SU-DHL-6 (cell line): ENCODE data around the gene OLFM1.

ENCODE experiments used
- H2AFZ ChIP-seq: fragments of 200-600 bp; sonication (generic); 2 replicates; pipeline ENCODE4 v1.6.1; 2014; ENCODE audit warnings: low read depth, mild to moderate bottlenecking, moderate library complexity, mixed read lengths, antibody characterized with exemption, low read length; ENCODE audit not compliant: severe bottlenecking
- H3F3A ChIP-seq: fragments of 200-600 bp; shearing (Covaris generic); 2 replicates; pipeline ENCODE4 v1.6.0; 2016; ENCODE audit warnings: antibody characterized with exemption, mild to moderate bottlenecking; ENCODE audit not compliant: insufficient read depth
- H3K27ac ChIP-seq: fragments of 200-600 bp; sonication (generic); 2 replicates; pipeline ENCODE4 v1.5.1; 2016; ENCODE audit warnings: low read depth, mild to moderate bottlenecking, low read length, moderate library complexity, mixed read lengths
- H3K27me3 ChIP-seq: fragments of 200-600 bp; sonication (generic), shearing (Covaris generic); 2 replicates; pipeline ENCODE4 v1.6.0; 2014; ENCODE audit warnings: mild to moderate bottlenecking, low read length
- H3K36me3 ChIP-seq: fragments of 200-600 bp; sonication (generic); 2 replicates; pipeline ENCODE4 v1.6.1; 2014; ENCODE audit warnings: mild to moderate bottlenecking, low read length, mixed read lengths
- H3K4me2 ChIP-seq: fragments of 300-600, 200-600 bp; shearing (Covaris generic), sonication (generic); 2 replicates; pipeline ENCODE4 v1.6.0; 2014; ENCODE audit warnings: low read length, low read depth, mild to moderate bottlenecking; ENCODE audit not compliant: poor library complexity, severe bottlenecking
- H3K4me3 ChIP-seq: fragments of 200-600 bp; sonication (generic); 2 replicates; pipeline ENCODE4 v1.5.1; 2014; ENCODE audit warnings: antibody characterized with exemption, low read length, mild to moderate bottlenecking, mixed read lengths; ENCODE audit not compliant: insufficient read depth, poor library complexity, severe bottlenecking
- H3K79me2 ChIP-seq: fragments of 200-600 bp; sonication (generic); 2 replicates; pipeline ENCODE4 v1.6.1; 2014; ENCODE audit warnings: mild to moderate bottlenecking, low read length, moderate library complexity; ENCODE audit not compliant: insufficient read depth
- H3K9ac ChIP-seq: fragments of 200-600 bp; sonication (generic); 2 replicates; pipeline ENCODE4 v1.7.0; 2014; ENCODE audit warnings: mild to moderate bottlenecking, low read length
- H3K9me2 ChIP-seq: fragments of 200-600 bp; sonication (generic); replicated peaks from 2 replicates; pipeline ENCODE4 v1.6.1; 2014; ENCODE audit warnings: low read length; ENCODE audit not compliant: insufficient read depth
- H3K9me3 ChIP-seq: fragments of 200-600 bp; sonication (generic); 2 replicates; pipeline ENCODE4 v1.6.1; 2014; ENCODE audit warnings: low read length, mixed read lengths; ENCODE audit not compliant: insufficient read depth
- H4K20me1 ChIP-seq: fragments of 200-600 bp; sonication (generic); 2 replicates; pipeline ENCODE4 v1.6.1; 2014; ENCODE audit warnings: low read depth, mild to moderate bottlenecking, antibody characterized with exemption, low read length, moderate library complexity, mixed read lengths
- EZH2phosphoT487 ChIP-seq: fragments of 200-600 bp; sonication (generic), shearing (Covaris generic); conservative IDR thresholded peaks from 2 replicates; pipeline ENCODE4 v1.6.1; 2018; ENCODE audit warnings: mild to moderate bottlenecking, antibody characterized with exemption, low read length, moderate library complexity, mixed read lengths
- TF ChIP-seq, protein P1 (sequence below): fragments of 200-600 bp; sonication (generic); IDR thresholded peaks from one replicate; pipeline ENCODE4 v1.5.1; 2017; ENCODE audit warnings: antibody characterized with exemption, mild to moderate bottlenecking, low read length, moderate library complexity; ENCODE audit not compliant: insufficient read depth, poor library complexity, severe bottlenecking

Gene OLFM1

DNA sequence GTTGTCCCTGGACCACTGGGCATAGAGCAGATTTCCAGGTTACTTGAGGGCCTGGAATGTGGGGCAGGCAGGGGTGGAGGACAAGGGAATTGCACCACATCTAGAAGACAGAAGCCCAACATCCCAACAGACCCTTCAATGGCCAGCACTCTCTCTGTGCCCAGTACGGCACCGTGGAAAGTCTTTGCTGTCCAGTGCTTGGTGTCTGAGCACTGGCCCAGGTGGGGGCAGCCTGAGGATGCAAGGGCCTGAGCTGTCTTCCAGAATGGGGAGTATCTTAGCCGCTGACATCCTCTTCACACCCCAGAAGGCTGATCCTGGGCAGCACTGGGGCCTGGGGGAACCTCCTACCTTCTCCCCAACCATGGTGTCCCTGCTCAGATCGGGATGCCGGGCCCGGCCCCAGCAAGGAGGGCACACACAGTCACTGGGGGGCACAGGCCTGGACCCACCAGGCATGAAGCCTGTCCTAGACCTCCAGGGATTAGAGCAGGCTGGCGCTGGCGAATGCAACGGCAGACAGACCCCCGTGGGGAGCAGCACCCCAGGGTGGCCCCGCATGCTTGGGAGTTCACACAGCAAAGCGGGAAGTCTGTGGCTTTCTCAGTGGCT lies 40.6 kb upstream of the OLFM1 start:
- no peaks in the 10 kb centered on the region for H3K9me3 ChIP-seq
- no peak overlapping the region for H3K4me3 ChIP-seq
- TF ChIP-seq, protein P1, sequence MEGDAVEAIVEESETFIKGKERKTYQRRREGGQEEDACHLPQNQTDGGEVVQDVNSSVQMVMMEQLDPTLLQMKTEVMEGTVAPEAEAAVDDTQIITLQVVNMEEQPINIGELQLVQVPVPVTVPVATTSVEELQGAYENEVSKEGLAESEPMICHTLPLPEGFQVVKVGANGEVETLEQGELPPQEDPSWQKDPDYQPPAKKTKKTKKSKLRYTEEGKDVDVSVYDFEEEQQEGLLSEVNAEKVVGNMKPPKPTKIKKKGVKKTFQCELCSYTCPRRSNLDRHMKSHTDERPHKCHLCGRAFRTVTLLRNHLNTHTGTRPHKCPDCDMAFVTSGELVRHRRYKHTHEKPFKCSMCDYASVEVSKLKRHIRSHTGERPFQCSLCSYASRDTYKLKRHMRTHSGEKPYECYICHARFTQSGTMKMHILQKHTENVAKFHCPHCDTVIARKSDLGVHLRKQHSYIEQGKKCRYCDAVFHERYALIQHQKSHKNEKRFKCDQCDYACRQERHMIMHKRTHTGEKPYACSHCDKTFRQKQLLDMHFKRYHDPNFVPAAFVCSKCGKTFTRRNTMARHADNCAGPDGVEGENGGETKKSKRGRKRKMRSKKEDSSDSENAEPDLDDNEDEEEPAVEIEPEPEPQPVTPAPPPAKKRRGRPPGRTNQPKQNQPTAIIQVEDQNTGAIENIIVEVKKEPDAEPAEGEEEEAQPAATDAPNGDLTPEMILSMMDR = no peak
- no peak for TF ChIP-seq EZH2phosphoT487
- H4K20me1 ChIP-seq = no peaks in the 10 kb centered on the region
- H2AFZ ChIP-seq = no peak overlapping the region
- no peaks in the 10 kb centered on the region for H3K79me2 ChIP-seq
- H3K9ac ChIP-seq = no peak overlapping the region
- H3K36me3 ChIP-seq = no peaks in the 10 kb centered on the region
- H3K27me3 ChIP-seq = 0 out of 2 replicates have a peak, but pooled peaks cover 2% of the 10 kb centered on the region
- H3K27ac ChIP-seq = no peak overlapping the region
- H3K4me2 ChIP-seq = no peak overlapping the region
- H3K9me2 ChIP-seq = no peaks in the 10 kb centered on the region
- no peaks in the 10 kb centered on the region for H3F3A ChIP-seq

DNA sequence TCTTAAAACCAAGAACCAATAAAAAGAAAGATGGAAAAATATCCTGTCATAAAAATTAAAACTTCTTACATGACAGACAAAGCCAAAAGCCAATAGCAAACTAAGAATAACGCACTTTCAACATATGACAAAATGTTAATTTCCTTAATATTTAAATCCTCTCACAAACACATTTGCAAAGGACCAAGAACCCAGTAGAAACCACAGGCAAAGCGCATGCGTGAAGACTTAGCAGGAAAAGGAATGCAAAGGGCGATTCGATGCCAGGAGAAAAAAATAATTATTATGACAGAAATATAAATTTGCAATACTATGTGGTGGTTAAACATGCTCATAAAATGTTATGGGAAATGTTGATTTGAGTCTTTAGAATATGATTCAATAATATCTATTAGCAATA lies 39.9 kb upstream of the OLFM1 start:
- Histone ChIP-seq H3F3A (no peaks in the 10 kb centered on the region), H3K36me3 (no peaks in the 10 kb centered on the region), H3K9me3 (no peaks in the 10 kb centered on the region), H3K4me3 (no peak overlapping the region), H3K4me2 (no peak overlapping the region), H4K20me1 (no peaks in the 10 kb centered on the region), H3K9ac (no peak overlapping the region), H2AFZ (no peak overlapping the region), H3K79me2 (no peaks in the 10 kb centered on the region), H3K9me2 (no peaks in the 10 kb centered on the region), H3K27me3 (no peaks in the 10 kb centered on the region), H3K27ac (no peak overlapping the region)
- no peak for TF ChIP-seq EZH2phosphoT487

DNA sequence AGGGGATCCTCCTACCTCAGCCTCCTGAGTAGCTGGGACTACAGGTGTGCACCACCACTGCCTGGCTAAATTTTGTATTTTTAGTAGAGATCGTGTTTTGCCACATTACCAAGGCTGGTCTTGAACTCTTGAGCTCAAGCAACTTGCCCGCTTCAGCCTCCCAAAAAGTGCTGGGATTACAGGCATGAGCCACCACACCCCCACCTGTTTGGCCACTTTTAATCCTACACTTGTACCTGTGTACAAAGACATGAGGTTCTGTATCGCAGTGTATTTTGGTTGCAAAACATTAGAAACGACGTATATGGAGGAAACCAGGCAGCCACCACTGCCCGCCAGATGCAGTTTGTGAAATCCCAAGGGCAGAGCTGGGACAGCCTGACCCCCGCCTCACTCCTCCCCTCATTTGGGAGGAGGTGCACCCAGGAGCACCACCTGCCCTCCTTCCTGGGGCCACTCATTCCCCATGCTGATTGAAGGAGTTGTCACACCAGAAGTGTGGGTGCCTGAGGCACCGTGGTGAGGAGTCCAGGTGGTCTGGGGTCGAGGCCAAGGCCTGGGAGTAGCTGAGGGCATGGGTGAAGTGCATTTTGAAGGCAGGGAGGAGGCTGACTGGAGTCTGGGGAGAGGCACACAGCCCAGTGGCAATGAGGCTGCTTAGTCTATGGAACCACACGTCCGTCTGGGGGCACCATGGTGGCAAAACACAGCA lies 39.3 kb upstream of the OLFM1 start:
- Histone ChIP-seq H3K4me3 (no peak overlapping the region), H4K20me1 (no peaks in the 10 kb centered on the region), H3F3A (no peaks in the 10 kb centered on the region), H3K36me3 (no peaks in the 10 kb centered on the region), H3K27me3 (no peaks in the 10 kb centered on the region), H3K4me2 (no peak overlapping the region), H2AFZ (no peak overlapping the region), H3K79me2 (no peaks in the 10 kb centered on the region), H3K9me2 (no peaks in the 10 kb centered on the region), H3K9ac (no peak overlapping the region), H3K9me3 (no peaks in the 10 kb centered on the region), H3K27ac (no peak overlapping the region)
- TF ChIP-seq EZH2phosphoT487 = no peak
- TF ChIP-seq, protein P1 = no peak

DNA sequence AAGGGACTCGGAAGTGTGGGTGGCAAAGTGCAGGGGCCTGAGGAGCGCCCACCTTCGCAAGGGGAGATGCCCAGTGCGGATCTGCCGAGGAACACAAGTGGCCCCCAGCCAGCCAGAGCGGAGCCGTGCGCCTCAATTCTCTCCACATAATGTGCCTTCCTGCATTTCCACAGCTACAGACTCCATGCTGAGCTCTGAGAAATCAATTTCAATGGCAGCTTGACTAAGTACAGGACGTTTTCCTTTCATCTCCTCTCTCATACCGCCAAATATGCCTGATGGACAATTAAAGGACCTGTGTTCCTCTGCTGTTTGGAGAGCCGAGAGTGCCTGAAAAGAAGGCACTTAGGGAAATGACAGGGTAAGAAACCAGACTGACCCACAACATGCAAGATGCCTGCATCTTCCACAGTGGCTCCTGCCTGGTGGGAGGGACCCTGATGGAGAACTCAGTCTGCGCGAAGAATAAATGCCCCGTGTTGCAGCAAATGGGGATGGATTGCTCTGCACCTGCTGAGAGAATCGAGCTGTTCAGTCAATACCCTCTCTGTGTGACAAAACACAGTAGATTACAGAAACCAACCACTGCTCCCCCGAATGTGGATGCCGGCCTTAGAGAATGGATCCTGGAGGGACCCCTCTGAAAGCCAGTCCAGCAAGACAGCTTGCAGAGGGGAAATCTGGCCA lies 38.6 kb upstream of the OLFM1 start:
- Histone ChIP-seq H3K27ac (no peak overlapping the region), H2AFZ (no peak overlapping the region), H3K9me3 (no peaks in the 10 kb centered on the region), H3F3A (no peaks in the 10 kb centered on the region), H3K27me3 (no peaks in the 10 kb centered on the region), H4K20me1 (no peaks in the 10 kb centered on the region), H3K9me2 (no peaks in the 10 kb centered on the region), H3K36me3 (no peaks in the 10 kb centered on the region), H3K4me3 (no peak overlapping the region), H3K79me2 (no peaks in the 10 kb centered on the region), H3K9ac (no peak overlapping the region), H3K4me2 (no peak overlapping the region)
- TF ChIP-seq, protein P1 = no peak
- TF ChIP-seq EZH2phosphoT487 = no peak
